K562 (cell line): ENCODE data around the gene CTDSPL. TPM values are rescaled to one million over a fixed set of nuclear protein-coding genes. Genes with fewer than 3 reads are reported as not detected.

Experiments
- BRCA1 ChIP-seq, 2 experiments: fragments of 450-650 bp in 1 of 2; sonication (generic) in 1 of 2; formaldehyde crosslinking in 1 of 2; IDR thresholded peaks; 2 replicates each; pipeline versions ENCODE4 v1.5.0 to v1.6.1; 2017 to 2020; ENCODE audit warnings: mild to moderate bottlenecking in 1 of 2, missing genetic modification reagents in 1 of 2
- E4F1 ChIP-seq: fragments of 250-450 bp; sonication (Bioruptor Pico); IDR thresholded peaks from 2 replicates; pipeline ENCODE4 v1.5.0; 2021; ENCODE audit warnings: mild to moderate bottlenecking, borderline replicate concordance
- HIVEP1 ChIP-seq: fragments of 250-450 bp; sonication (Bioruptor Pico); IDR thresholded peaks from 2 replicates; pipeline ENCODE4 v1.4.0; 2020; ENCODE audit warnings: mild to moderate bottlenecking
- MIER1 ChIP-seq: fragments of 450-650 bp; IDR thresholded peaks from 2 replicates; pipeline ENCODE4 v1.6.1; 2016; ENCODE audit warnings: antibody characterized with exemption, mild to moderate bottlenecking, low read depth
- MNT ChIP-seq, 2 experiments: fragments of 450-650 bp; conservative IDR thresholded peaks; 2 replicates each; pipeline ENCODE4 v1.6.1; 2017; ENCODE audit warnings: mild to moderate bottlenecking in 2 of 2, moderate library complexity in 2 of 2
- MTA3 ChIP-seq: fragments of 450-650 bp; formaldehyde crosslinking; IDR thresholded peaks from 2 replicates; pipeline ENCODE4 v1.6.1; 2017; ENCODE audit warnings: mild to moderate bottlenecking, borderline replicate concordance
- NEUROD1 ChIP-seq: fragments of 150-350 bp; IDR thresholded peaks from 2 replicates; pipeline ENCODE4 v1.6.1; 2014; ENCODE audit warnings: borderline replicate concordance, low read length, low read depth; ENCODE audit not compliant: partially characterized antibody
- PHB2 ChIP-seq: fragments of 450-650 bp; IDR thresholded peaks from 2 replicates; pipeline ENCODE4 v1.6.1; 2017; ENCODE audit warnings: low read depth
- POLR3A ChIP-seq: IDR thresholded peaks from 2 replicates; pipeline ENCODE4 v1.6.1; 2011; ENCODE audit warnings: borderline replicate concordance, mild to moderate bottlenecking, moderate library complexity; ENCODE audit not compliant: insufficient read length, insufficient read depth; ENCODE audit errors: extremely low read depth
- VEZF1 ChIP-seq: fragments of 200-800 bp; sonication (Bioruptor generic); IDR thresholded peaks from 2 replicates; pipeline ENCODE4 v1.6.1; 2017; ENCODE audit warnings: missing genetic modification characterization, missing compliant biosample characterization
- ZNF551 ChIP-seq: fragments of 250-450 bp; sonication (Bioruptor Pico); IDR thresholded peaks from 2 replicates; pipeline ENCODE4 v1.5.0; 2021; ENCODE audit warnings: mild to moderate bottlenecking, moderate library complexity
- ZSCAN29 ChIP-seq: fragments of 450-650 bp; IDR thresholded peaks from 2 replicates; pipeline ENCODE4 v1.6.1; 2017
- polyA plus RNA-seq, 8 experiments: library from polyadenylated mRNA; depleted of rRNA in 4 of 8; stranded (reverse) in 5 of 8; unstranded in 3 of 8; fragments of >200 nt; fragmentation: Nextera tagmentation in 2 of 8; fragmentation: Illumina TruSeq in 1 of 8; extraction: Ambion mirVana in 2 of 8; extraction: Trizol in 1 of 8; gene quantifications; 2 replicates each; pipeline versions ENCODE4 v1.2.1 to v1.2.3, GENCODE V29; 2011 to 2014; ENCODE audit warnings: inconsistent platforms in 1 of 8, missing spikeins in 1 of 8
- total RNA-seq, 7 experiments: library from RNA; depleted of rRNA in 6 of 7; stranded (reverse); fragments of >200 nt in 6 of 7; fragmentation: Illumina TruSeq in 2 of 7; extraction: Trizol in 2 of 7; gene quantifications; 2 replicates each; pipeline versions ENCODE4 v1.2.1 to v1.2.3, GENCODE V29; 2011 to 2021; ENCODE audit warnings: low replicate concordance in 1 of 7
- TF ChIP-seq, protein P1 (sequence below): fragments of 450-650 bp; formaldehyde crosslinking; IDR thresholded peaks from 2 replicates; pipeline ENCODE4 v1.4.0; 2020; ENCODE audit warnings: mild to moderate bottlenecking, moderate library complexity
- TF ChIP-seq, protein P2 (sequence below): sonication (generic); formaldehyde crosslinking; IDR thresholded peaks from 2 replicates; pipeline ENCODE4 v1.5.0; 2020; ENCODE audit warnings: missing genetic modification reagents
- TF ChIP-seq, protein P3 (sequence below): IDR thresholded peaks from 3 replicates; pipeline ENCODE4 v1.6.1; 2011; ENCODE audit warnings: borderline replicate concordance, mild to moderate bottlenecking, moderate library complexity; ENCODE audit not compliant: insufficient read length; ENCODE audit errors: extremely low read depth

CTDSPL gene
- total and polyA plus RNA-seq, 9 of the 15 experiments (the other 6 are each of a cell fraction or from before 2014, with no cell fraction given): 5.1 to 19.3 (median 11.3) TPM

DNA sequence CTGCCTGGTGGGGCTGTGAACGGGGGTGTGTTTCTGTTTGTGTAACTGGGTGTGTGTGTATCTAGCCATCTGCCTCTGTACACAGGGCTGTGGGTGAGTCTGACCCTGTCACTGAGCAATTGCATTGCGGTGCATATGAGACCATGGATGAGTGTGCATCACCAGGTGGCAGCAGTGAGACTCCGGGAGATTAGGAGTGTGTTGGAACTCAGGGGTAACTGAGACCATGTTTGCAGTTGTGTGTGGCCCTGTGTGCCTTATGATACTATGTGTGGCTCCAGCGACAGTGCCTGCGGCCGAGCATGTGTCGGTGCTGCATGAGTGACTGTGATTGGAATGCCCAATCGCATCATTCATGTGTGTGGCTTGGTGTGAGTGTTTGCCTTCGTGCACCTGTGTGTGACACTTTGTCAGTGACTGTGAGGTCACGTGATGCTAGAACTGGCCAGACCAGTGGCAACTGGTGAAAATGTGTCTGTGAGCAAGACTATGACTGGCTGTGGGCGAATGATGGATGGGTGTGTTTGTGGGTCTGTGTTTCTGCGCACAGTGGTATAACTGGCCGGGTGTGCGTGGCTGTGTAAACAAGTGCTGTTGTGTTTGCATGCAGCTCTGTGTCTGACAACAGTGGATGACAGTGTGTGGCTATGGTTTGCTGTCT is 142.9 kb downstream of the CTDSPL start (continued):
- TF ChIP-seq E4F1 (CRISPR knock-in tag) (no peak), PHB2 (no peak), ZNF551 (CRISPR knock-in tag) (no peak), MIER1 (no peak), BRCA1 (IDR thresholded peaks at IDR 0.05) (no peak), BRCA1 (CRISPR knock-in tag; IDR thresholded peaks at IDR 0.05) (no peak), MTA3 (no peak), HIVEP1 (CRISPR knock-in tag) (no peak), POLR3A (no peak), ZSCAN29 (no peak), NEUROD1 (no peak), VEZF1 (CRISPR knock-in tag) (no peak), MNT (conservative IDR thresholded peaks at IDR 0.05) (0 out of 4 replicates have a peak, but pooled peaks of 1 of the 2 experiments have one; percentile 7)
- TF ChIP-seq, protein P1, sequence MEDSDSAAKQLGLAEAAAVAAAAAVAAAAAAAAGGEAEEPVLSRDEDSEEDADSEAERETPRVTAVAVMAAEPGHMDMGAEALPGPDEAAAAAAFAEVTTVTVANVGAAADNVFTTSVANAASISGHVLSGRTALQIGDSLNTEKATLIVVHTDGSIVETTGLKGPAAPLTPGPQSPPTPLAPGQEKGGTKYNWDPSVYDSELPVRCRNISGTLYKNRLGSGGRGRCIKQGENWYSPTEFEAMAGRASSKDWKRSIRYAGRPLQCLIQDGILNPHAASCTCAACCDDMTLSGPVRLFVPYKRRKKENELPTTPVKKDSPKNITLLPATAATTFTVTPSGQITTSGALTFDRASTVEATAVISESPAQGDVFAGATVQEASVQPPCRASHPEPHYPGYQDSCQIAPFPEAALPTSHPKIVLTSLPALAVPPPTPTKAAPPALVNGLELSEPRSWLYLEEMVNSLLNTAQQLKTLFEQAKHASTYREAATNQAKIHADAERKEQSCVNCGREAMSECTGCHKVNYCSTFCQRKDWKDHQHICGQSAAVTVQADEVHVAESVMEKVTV (CRISPR knock-in tag): peak; percentile 19; the same call in 1 of the 2 replicates
- TF ChIP-seq, protein P2, sequence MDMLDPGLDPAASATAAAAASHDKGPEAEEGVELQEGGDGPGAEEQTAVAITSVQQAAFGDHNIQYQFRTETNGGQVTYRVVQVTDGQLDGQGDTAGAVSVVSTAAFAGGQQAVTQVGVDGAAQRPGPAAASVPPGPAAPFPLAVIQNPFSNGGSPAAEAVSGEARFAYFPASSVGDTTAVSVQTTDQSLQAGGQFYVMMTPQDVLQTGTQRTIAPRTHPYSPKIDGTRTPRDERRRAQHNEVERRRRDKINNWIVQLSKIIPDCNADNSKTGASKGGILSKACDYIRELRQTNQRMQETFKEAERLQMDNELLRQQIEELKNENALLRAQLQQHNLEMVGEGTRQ (CRISPR knock-in tag): peak; percentile 58
- TF ChIP-seq, protein P3, sequence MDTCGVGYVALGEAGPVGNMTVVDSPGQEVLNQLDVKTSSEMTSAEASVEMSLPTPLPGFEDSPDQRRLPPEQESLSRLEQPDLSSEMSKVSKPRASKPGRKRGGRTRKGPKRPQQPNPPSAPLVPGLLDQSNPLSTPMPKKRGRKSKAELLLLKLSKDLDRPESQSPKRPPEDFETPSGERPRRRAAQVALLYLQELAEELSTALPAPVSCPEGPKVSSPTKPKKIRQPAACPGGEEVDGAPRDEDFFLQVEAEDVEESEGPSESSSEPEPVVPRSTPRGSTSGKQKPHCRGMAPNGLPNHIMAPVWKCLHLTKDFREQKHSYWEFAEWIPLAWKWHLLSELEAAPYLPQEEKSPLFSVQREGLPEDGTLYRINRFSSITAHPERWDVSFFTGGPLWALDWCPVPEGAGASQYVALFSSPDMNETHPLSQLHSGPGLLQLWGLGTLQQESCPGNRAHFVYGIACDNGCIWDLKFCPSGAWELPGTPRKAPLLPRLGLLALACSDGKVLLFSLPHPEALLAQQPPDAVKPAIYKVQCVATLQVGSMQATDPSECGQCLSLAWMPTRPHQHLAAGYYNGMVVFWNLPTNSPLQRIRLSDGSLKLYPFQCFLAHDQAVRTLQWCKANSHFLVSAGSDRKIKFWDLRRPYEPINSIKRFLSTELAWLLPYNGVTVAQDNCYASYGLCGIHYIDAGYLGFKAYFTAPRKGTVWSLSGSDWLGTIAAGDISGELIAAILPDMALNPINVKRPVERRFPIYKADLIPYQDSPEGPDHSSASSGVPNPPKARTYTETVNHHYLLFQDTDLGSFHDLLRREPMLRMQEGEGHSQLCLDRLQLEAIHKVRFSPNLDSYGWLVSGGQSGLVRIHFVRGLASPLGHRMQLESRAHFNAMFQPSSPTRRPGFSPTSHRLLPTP: no peak
